ENCODE measurements around the gene CDH13. TPM values are rescaled to one million over a fixed set of nuclear protein-coding genes. Genes with fewer than 3 reads are reported as not detected.

Gene CDH13
- total RNA-seq, 1 experiment from 2014 or later: 2.1 TPM

DNA sequence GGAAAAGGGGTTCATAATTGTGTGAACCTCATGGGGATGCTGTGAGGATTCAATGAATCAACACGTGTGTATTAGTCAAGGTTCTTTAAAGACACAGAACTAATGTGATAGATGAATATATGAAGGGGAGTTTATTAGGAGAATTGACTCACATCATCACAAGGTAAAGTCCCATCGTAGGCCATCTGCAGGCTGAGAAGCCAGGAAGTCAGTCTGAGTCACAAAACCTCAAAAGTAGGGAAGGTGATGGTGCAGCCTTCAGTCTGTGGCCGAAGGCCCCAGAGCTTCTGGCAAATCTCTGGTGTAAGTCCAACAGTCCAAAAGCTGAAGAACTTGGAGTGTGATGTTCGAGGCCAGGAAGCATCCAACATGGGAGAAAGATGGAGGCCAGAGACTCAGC lies 413.4 kb downstream of the CDH13 start:
- no peak for DNase-seq (ENCODE audit: low spot score)
- POLR2A ChIA-PET (ENCODE audit: low non-redundant PET): no interaction called here
- CTCF ChIA-PET: no interaction called here
- BruUV-seq (replicated peaks): no TSS peak
- H3K36me3 ChIP-seq (ENCODE audit: insufficient read depth, low read length, poor library complexity, severe bottlenecking): no peaks in the 10 kb centered on the region
- intact Hi-C loops (cut with micrococcal nuclease; ENCODE audit: unreplicated experiment): no loop called here
- H3K27ac ChIP-seq (ENCODE audit: low read depth, low read length, poor library complexity, severe bottlenecking): no peak overlapping the region
- no peaks in the 10 kb centered on the region for H3K4me1 ChIP-seq (ENCODE audit: insufficient read depth, low read length, poor library complexity, severe bottlenecking)
- H3K27me3 ChIP-seq (replicated peaks; ENCODE audit: insufficient read depth, low read depth, low read length, poor library complexity): no peaks in the 10 kb centered on the region
- H3K4me3 ChIP-seq (ENCODE audit: low read depth, low read length, poor library complexity, severe bottlenecking): no peak overlapping the region
- TF ChIP-seq, protein P1, sequence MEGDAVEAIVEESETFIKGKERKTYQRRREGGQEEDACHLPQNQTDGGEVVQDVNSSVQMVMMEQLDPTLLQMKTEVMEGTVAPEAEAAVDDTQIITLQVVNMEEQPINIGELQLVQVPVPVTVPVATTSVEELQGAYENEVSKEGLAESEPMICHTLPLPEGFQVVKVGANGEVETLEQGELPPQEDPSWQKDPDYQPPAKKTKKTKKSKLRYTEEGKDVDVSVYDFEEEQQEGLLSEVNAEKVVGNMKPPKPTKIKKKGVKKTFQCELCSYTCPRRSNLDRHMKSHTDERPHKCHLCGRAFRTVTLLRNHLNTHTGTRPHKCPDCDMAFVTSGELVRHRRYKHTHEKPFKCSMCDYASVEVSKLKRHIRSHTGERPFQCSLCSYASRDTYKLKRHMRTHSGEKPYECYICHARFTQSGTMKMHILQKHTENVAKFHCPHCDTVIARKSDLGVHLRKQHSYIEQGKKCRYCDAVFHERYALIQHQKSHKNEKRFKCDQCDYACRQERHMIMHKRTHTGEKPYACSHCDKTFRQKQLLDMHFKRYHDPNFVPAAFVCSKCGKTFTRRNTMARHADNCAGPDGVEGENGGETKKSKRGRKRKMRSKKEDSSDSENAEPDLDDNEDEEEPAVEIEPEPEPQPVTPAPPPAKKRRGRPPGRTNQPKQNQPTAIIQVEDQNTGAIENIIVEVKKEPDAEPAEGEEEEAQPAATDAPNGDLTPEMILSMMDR (conservative IDR thresholded peaks at IDR 0.05; ENCODE audit: low read depth, low read length): no peak
- no peak for TF ChIP-seq EZH2 (IDR thresholded peaks at IDR 0.05; ENCODE audit: borderline replicate concordance, low read depth, low read length, poor library complexity, severe bottlenecking)
- H3K9me3 ChIP-seq (ENCODE audit: low read depth, low read length, poor library complexity, severe bottlenecking): no peaks in the 10 kb centered on the region

DNA sequence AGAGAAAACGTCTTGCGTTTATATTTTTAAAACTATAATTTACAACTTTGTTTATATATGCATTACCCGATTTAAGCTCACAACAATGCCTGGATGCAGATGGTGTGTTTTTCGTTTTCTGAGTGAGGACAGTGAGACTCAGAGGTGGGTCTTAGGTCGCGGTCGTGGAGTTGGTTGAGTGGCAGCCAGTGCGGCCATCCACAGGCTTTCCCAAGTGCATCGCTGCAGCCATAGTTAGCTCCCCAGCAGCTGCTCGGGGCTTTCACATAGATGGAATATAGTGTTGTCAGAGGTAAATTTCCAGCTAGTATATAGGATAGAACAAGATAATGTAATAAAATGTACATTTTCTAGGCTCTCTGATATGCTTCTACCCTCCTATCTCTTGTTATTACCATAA lies 417.8 kb downstream of the CDH13 start:
- CTCF ChIA-PET: no interaction called here

DNA sequence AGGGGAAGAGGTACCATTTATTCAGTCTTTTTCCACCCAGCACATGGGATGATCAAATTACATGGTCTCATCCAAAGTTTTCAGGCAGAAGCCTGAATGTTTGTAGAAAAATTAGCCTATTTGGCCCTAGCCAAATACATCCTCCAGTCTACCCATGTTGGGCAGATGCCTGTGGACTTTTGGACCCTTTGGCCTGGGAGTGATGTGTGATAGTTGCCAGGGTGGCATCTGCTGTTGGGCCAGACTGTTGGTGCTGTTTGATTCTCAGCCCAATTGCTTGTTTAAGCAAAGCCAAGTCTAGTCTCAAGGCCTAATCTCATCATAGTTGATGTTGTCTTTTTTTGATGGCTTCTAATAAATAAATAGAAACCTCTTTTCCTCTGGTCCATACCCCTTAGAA lies 419.0 kb downstream of the CDH13 start:
- no peak for DNase-seq (ENCODE audit: low spot score)
- H3K4me1 ChIP-seq (ENCODE audit: insufficient read depth, low read length, poor library complexity, severe bottlenecking): peaks cover 8% of the 10 kb centered on the region
- CTCF ChIA-PET: no interaction called here
- POLR2A ChIA-PET (ENCODE audit: low non-redundant PET): no interaction called here
- BruUV-seq (replicated peaks): no TSS peak
- TF ChIP-seq, protein P1 (conservative IDR thresholded peaks at IDR 0.05; ENCODE audit: low read depth, low read length): no peak
- no peak for TF ChIP-seq EZH2 (IDR thresholded peaks at IDR 0.05; ENCODE audit: borderline replicate concordance, low read depth, low read length, poor library complexity, severe bottlenecking)
- no peaks in the 10 kb centered on the region for H3K27me3 ChIP-seq (replicated peaks; ENCODE audit: insufficient read depth, low read depth, low read length, poor library complexity)
- no peaks in the 10 kb centered on the region for H3K9me3 ChIP-seq (ENCODE audit: low read depth, low read length, poor library complexity, severe bottlenecking)
- intact Hi-C loops (cut with micrococcal nuclease; ENCODE audit: unreplicated experiment): no loop called here
- H3K4me3 ChIP-seq (ENCODE audit: low read depth, low read length, poor library complexity, severe bottlenecking): no peak overlapping the region
- no peaks in the 10 kb centered on the region for H3K36me3 ChIP-seq (ENCODE audit: insufficient read depth, low read length, poor library complexity, severe bottlenecking)
- H3K27ac ChIP-seq (ENCODE audit: low read depth, low read length, poor library complexity, severe bottlenecking): no peak overlapping the region

More for the DNA sequence above, 417.8 kb downstream of the CDH13 start:
- Histone ChIP-seq H3K4me1 (ENCODE audit: insufficient read depth, low read length, poor library complexity, severe bottlenecking) (peaks cover 8% of the 10 kb centered on the region), H3K9me3 (ENCODE audit: low read depth, low read length, poor library complexity, severe bottlenecking) (no peaks in the 10 kb centered on the region), H3K4me3 (ENCODE audit: low read depth, low read length, poor library complexity, severe bottlenecking) (no peak overlapping the region), H3K27me3 (replicated peaks; ENCODE audit: insufficient read depth, low read depth, low read length, poor library complexity) (no peaks in the 10 kb centered on the region), H3K27ac (ENCODE audit: low read depth, low read length, poor library complexity, severe bottlenecking) (no peak overlapping the region), H3K36me3 (ENCODE audit: insufficient read depth, low read length, poor library complexity, severe bottlenecking) (no peaks in the 10 kb centered on the region)
- BruUV-seq (replicated peaks): no TSS peak
- intact Hi-C loops (cut with micrococcal nuclease; ENCODE audit: unreplicated experiment): no loop called here
- DNase-seq (ENCODE audit: low spot score): no peak
- TF ChIP-seq, protein P1 (conservative IDR thresholded peaks at IDR 0.05; ENCODE audit: low read depth, low read length): no peak
- no peak for TF ChIP-seq EZH2 (IDR thresholded peaks at IDR 0.05; ENCODE audit: borderline replicate concordance, low read depth, low read length, poor library complexity, severe bottlenecking)
- POLR2A ChIA-PET (ENCODE audit: low non-redundant PET): no interaction called here

Measured in A673 (cell line).